Liver (tissue), 3 donors: Measurements from ENCODE around the gene H1-8.

Source experiments
- ATF3 ChIP-seq: IDR thresholded peaks from 2 replicates; pipeline ENCODE4 v1.6.1; 2016; ENCODE audit warnings: antibody characterized with exemption
- CTCF ChIP-seq: fragments of 150-350 bp; IDR thresholded peaks from 2 replicates; pipeline ENCODE4 v1.5.1; 2017; ENCODE audit warnings: improper control_type of control experiment, low read depth, low read length; ENCODE audit not compliant: missing input control
- JUND ChIP-seq, 2 donors: IDR thresholded peaks; 2 replicates each; pipeline ENCODE4 v1.6.1; 2016; ENCODE audit warnings: antibody characterized with exemption in 2 of 2
- MAX ChIP-seq: IDR thresholded peaks from 2 replicates; pipeline ENCODE4 v1.6.1; 2016; ENCODE audit warnings: antibody characterized with exemption
- RAD21 ChIP-seq, 2 donors: IDR thresholded peaks; 2 replicates each; pipeline ENCODE4 v1.6.1; 2016; ENCODE audit warnings: antibody characterized with exemption in 2 of 2, mild to moderate bottlenecking in 2 of 2
- REST ChIP-seq: IDR thresholded peaks from 2 replicates; pipeline ENCODE4 v1.6.1; 2016; ENCODE audit warnings: antibody characterized with exemption, mild to moderate bottlenecking
- SP1 ChIP-seq: IDR thresholded peaks from 2 replicates; pipeline ENCODE4 v1.6.1; 2018; ENCODE audit warnings: antibody characterized with exemption, mild to moderate bottlenecking
- TAF1 ChIP-seq: conservative IDR thresholded peaks from 2 replicates; pipeline ENCODE4 v1.6.1; 2016; ENCODE audit warnings: antibody characterized with exemption, mild to moderate bottlenecking
- donor health status: healthy.
- donor health status: healthy.

DNA sequence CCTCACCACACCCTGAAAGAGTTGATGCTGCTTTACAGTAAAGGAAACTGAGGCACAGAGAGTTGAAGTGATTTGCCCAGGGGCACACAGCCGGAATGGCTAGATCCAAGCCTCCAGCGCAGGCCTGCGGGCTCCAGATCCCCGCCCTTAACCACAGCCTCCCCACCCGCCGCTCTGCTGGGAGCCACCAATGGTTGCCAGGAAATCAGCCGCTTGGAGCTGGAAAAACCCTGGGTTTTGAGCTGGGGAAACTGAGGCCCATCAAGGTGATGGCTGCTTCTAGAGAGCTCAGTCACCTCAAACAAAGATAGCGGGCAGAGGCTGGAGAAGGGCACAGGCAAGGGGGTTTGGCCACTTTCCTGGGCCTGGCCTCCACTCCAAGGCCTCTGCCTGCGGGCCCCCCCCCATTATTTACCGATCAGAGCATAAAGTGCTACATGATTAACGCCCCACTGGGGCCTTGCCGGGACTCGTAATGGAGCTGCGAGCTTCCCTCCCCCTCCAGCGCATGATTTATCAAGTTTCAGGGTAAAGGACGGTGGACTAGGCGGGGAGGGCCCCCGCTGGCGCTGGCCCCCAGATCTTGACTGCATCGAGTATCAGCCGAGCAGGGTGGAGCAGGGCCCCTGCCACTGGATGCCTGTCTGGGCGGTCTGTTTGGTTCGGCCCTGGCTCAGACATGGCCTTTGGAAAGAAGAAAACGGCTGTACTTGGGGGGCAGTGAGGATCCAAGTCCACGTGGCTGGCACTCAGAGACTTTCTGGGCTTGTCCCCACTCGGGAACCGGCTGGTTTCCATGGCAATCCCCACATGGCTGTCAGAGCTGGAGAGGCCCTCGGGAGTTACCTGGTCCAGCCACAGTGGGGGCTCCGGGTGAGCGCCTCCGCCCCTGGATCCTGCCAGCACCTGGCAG, 54.4 kb downstream of the H1-8 start:
- no peak for TF ChIP-seq TAF1
- TF ChIP-seq CTCF = no peak
- no peak for TF ChIP-seq SP1
- TF ChIP-seq RAD21 (IDR thresholded peaks at IDR 0.05) = no peak
- no peak for TF ChIP-seq REST
- no peak for TF ChIP-seq JUND (IDR thresholded peaks at IDR 0.05)
- no peak for TF ChIP-seq ATF3
- TF ChIP-seq MAX = no peak
